Measurements from ENCODE around the gene ENSA. TPM values are rescaled to one million over a fixed set of nuclear protein-coding genes. Genes with fewer than 3 reads are reported as not detected.
A peak's percentile ranks its signal among the peaks of the same experiment; 100 is the strongest.
"Not testable (repeated sequence)": the region's sequence is repeated elsewhere in the genome, so short reads cannot be mapped to it uniquely, and the experiment has no call there.

Gene ENSA, protein sequence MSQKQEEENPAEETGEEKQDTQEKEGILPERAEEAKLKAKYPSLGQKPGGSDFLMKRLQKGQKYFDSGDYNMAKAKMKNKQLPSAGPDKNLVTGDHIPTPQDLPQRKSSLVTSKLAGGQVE
- total RNA-seq: 144 TPM

DNA sequence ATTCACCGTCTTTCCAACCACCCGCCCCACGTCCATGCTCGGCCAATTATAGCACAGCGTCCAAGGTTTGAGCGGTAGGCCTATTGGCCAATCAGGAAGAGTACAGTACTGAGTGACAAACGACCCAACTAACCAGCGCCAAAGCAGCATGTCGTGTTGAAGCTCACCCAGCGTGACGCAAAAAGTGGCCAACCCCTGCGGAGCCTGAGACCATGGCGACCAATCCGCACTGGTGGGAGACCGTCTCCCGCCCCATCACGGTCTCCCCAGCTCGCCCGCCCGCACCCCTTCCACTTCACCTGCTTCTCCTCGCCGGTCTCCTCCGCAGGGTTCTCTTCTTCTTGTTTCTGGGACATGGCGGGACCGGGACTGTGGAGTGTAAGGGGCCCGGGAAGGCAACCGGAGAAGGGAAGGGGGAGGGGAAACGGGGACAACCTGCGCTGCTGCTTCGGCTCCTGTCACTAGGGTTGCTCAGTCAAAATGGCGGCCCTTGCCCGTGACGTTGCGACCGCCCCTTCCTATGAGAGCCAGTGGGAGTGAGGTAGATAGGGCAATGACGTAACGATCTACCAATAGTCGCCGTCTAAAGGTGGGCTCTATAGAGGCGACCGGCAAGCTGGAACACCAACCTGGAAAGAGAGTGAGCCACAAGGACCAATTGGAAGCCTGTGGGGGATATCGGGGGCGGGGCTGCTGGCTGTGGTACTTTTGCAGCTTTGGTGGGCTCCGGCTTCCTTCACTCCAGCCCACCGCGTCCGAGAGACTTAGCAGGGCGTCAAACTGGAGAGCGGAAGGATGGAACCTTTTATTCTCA is at the start of gene ENSA:
Gene ENSA, minus strand, starts transcription at position 498 of the 814 bp plus-strand sequence. Its CDS starts 142 bp downstream, at position 356.
- DNase-seq (ENCODE audit: low spot score): peak; percentile 97
- intact Hi-C loops (cut with DNase I): no loop called here
- ATAC-seq: peak; percentile 98

DNA sequence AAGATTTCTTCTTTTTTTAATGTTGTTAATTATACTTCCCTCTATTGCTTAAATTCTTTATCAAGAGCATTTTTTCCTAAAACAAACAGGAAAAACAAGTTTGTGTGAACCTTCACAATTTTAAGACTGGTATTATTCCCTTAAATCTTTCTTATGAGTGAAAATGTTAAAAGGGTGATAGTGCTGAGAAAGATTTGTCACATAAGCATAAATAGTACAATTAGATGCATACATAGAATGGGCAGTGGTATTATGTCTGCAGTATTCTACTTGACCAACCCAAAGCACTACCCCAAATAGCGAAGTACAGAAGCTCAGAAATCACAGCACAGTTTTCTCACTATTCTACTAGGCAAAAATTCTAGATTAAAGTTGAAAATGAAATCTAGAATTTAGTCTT is 49.6 kb upstream of the ENSA start:
- intact Hi-C loops (cut with DNase I): no loop called here
- DNase-seq (ENCODE audit: low spot score) (no peak), ATAC-seq (no peak)

DNA sequence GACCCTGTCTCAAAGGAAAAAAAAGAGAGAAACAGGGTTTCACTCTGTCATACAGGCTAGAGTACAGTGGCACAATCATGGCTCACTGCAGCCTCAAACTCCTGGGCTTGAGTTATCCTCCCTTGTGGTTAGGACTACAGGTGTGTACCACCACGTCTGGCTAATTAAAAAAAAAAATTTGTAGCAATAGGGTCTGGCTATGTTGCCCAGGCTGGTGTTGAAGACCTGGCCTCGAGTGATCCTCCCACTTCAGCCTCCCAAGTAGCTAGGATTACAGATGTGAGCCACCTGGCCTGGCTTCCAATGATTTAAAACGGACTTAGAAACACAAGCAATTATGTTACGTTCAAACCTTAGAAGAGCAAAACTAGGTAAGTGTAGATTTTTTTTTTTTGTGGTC is 45.5 kb upstream of the ENSA start:
- intact Hi-C loops (cut with DNase I): no loop called here
- ATAC-seq: no peak

DNA sequence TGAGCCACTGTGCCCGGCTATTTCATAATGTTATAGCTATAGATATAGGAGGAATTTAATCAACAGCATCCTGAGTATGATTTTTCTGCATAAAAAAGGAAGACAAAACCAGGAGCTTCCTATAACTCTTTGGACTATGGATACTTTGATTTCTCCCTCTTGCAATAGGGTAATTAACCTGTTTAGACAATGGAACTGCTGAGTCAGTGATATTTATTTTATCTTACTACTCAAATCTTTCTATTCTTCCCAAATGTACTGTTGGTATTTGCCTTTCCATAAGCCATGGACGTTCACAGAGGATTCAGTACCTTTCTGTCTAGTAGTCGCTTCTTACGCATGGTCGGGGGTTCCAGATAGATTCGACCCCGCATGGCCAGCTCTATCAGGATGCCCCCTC is 33.9 kb upstream of the ENSA start:
- intact Hi-C loops (cut with DNase I): no loop called here
- ATAC-seq (no peak), DNase-seq (ENCODE audit: low spot score) (no peak)

More for the DNA sequence above, 45.5 kb upstream of the ENSA start:
- DNase-seq (ENCODE audit: low spot score): no peak

DNA sequence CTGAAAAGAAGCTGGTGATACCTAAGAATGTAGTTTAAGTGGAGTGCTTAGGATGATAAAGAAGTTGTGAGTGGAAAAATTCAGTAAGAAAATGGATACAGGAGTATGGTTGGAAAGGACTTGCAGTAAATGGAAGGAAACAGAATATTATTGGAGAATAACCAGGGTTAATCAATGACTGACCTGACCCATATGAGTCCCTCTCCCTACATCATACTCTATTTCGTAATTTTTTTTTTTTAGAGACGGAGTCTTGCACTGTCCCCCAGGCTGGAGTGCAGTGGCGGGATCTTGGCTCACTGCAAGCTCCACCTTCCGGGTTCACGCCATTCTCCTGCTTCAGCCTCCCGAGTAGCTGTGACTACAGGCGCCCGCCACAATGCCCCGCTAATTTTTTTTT is 33.4 kb upstream of the ENSA start:
- intact Hi-C loops (cut with DNase I): no loop called here
- DNase-seq (ENCODE audit: low spot score): no peak
- no peak for ATAC-seq

DNA sequence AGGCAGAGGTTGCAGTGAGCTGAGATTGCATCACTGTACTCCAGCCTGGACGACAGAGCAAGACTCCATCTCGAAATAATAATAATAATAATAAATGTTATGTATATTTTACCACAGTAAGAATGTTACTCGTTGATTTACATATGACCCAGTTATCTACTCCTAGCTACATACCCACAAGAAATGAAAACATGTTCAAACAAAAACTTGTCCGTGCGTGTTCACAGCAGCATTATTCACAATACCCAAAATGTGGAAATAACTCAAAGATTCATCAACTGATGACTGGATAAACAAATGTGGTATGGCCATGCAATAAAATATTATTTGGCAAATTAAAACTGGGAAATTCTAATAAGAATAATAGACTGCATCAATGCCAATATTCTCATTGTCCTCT is 31.7 kb upstream of the ENSA start:
- ATAC-seq (no peak), DNase-seq (ENCODE audit: low spot score) (no peak)
- intact Hi-C loops (cut with DNase I): no loop called here

DNA sequence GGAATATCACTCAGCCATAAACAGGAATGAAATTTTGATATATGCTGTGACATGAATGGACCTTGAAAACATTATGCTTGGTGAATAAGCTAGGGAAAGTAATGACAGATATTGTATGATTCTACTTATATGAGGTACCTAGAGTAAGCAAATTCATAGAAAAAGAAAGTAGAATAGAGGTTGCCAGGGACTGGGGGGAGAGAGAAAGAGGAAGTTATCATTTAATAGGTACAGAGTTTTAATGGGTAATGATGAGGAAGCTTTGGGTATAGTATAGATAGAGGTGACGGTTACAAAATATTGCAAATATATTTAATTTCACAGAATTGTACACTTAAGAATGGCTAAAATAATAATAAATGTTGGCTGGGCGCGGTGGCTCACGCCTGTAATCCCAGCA is 31.2 kb upstream of the ENSA start:
- DNase-seq (ENCODE audit: low spot score) (no peak), ATAC-seq (no peak)
- intact Hi-C loops (cut with DNase I): no loop called here

DNA sequence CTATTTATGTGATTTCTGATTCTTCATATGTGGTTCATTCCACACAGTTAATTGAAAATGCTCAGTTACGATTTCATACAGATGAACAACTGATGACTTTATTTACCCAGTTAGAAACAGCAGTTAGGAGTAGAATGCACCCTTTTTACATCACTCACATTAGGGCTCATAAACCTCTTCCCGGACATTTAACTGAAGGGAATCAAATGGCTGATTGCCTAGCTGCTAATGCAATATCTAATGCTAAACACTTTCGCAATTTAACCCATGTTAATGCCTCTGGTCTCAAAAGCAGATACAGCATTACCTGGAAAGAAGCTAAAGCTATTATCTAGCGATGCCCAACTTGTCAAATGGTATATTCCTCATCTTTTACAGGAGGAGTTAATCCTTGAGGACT is 27.7 kb upstream of the ENSA start:
- intact Hi-C loops (cut with DNase I); ATAC-seq; DNase-seq (ENCODE audit: low spot score): not testable (repeated sequence)

DNA sequence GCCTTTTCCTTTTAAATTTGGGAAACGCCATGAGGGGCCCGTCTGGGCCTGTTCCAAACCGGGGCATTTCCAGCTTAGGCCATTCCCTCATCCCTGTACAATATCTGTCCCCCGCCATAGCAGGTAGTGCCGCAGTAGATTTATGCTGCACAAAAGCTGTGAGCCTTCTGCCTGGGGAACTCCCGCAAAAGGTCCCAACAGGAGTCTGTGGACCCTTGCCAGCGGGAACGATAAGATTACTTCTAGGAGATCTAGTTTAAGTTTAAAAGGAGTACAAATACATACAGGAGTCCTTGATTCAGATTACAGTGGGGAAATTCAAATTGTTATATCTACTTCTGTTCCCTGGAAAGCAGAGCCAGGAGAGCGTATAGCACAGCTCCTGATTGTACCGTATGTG is 25.2 kb upstream of the ENSA start:
- DNase-seq (ENCODE audit: low spot score); ATAC-seq; intact Hi-C loops (cut with DNase I): not testable (repeated sequence)

DNA sequence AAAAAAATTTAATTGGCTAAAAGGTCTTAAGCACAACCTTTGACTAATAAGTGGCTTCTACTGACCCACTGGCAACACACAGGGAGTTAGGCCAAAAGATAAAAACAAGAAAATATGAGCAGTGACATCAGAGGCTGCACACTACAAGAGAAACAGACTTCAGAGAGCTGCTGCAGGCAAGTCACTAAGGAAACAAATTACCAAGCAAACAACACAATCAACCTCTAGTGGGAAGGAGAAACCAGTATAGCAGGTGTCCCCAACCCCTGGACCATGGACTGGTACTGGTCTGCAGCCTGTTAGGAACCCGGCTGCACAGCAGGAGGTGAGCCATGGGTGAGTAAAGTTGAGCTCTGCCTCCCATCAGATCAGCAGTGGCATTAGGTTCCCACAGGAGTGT is 20.8 kb upstream of the ENSA start:
- ATAC-seq (peak; percentile 22), DNase-seq (ENCODE audit: low spot score) (no peak)
- intact Hi-C loops (cut with DNase I): no loop called here

DNA sequence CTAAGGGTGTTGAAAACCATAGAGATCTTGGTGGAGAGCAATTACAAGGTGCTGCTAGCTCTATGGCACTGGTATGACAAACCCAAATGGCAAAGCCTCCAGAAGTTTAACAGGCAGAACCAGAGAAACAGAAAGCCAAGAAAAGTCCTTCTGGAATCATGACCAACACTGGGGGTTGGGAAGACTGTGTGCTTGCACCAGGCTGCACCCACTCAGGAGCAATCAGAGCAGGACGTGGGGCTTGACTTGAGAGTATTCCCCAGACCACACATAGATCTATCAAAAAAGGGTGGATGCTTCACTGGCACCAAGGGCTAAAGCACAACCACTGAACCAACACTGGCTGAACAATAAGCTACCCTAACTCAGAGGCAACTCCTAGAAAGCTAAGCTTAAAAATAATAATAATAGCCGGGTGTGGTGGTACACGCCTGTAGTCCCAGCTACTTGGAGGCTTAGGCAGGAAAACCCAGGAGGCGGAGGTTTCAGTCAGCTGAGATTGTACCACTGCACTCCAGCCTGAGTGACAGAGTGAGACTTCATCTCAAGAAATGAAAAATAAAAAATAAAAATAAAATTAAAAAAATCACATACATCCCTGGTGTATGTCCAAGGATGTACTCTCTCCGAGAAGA is 20.1 kb upstream of the ENSA start:
- intact Hi-C loops (cut with DNase I): no loop called here
- DNase-seq (ENCODE audit: low spot score) (no peak), ATAC-seq (no peak)

DNA sequence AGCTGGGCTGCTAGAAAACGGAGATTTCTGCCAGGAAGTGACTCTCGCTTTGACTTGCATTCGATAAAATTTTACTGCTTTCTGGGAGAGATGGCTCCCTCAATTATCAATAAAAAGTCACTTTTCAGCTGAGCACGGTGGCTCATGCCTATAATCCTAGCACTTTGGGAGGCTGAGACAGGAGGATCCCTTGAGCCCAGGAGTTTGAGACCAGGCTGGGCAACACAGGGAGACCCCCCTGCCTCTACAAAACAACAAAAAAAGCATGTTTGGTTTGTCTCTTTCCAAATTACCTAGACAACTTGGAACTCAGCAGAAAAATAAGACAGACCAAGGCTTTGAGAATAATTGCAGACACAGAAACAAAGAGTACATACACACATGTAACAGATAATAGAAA is 12.9 kb upstream of the ENSA start:
- no peak for ATAC-seq
- intact Hi-C loops (cut with DNase I): no loop called here
- no peak for DNase-seq (ENCODE audit: low spot score)

DNA sequence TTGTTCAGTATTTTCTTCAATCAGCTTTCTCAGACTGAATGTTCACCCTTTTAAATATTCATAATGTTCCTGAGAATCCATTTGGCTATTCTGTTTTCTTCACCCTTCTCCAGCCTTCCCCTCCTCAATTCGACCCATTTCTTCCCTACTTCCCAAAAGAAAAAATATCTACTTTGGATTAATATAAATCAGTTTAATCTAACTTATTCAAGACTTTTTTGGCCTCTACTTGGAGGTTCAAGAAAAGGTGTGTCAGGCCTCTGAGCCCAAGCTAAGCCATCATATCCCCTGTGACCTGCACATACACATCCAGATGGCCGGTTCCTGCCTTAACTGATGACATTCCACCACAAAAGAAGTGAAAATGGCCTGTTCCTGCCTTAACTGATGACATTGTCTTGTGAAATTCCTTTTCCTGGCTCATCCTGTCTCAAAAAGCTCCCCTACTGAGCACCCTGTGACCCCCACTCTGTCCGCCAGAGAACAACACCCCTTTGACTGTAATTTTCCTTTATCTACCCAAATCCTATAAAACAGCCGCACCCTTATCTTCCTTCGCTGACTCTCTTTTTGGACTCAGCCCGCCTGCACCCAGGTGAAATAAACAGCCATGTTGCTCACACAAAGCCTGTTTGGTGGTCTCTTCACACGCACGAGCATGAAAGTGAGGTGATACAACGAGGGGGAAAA is 11.9 kb upstream of the ENSA start:
- ATAC-seq; DNase-seq (ENCODE audit: low spot score); intact Hi-C loops (cut with DNase I): not testable (repeated sequence)

DNA sequence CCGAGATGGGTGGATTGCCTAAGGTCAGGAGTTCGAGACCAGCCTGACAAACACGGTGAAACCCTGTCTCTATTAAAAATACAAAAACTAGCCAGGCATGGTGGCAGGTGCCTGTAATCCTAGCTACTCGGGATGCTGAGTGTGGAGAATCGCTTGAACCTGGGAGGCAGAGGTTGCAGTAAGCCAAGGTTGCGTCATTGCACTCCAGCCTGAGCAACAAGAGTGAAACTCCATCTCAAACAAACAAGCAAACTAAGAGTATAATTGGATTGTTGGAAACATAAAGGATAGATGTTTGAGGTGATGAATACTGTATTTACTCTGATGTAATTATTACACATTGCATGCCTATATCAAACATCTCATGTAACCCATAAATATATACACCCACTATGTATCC is 9.0 kb upstream of the ENSA start:
- intact Hi-C loops (cut with DNase I); DNase-seq (ENCODE audit: low spot score); ATAC-seq: not testable (repeated sequence)

DNA sequence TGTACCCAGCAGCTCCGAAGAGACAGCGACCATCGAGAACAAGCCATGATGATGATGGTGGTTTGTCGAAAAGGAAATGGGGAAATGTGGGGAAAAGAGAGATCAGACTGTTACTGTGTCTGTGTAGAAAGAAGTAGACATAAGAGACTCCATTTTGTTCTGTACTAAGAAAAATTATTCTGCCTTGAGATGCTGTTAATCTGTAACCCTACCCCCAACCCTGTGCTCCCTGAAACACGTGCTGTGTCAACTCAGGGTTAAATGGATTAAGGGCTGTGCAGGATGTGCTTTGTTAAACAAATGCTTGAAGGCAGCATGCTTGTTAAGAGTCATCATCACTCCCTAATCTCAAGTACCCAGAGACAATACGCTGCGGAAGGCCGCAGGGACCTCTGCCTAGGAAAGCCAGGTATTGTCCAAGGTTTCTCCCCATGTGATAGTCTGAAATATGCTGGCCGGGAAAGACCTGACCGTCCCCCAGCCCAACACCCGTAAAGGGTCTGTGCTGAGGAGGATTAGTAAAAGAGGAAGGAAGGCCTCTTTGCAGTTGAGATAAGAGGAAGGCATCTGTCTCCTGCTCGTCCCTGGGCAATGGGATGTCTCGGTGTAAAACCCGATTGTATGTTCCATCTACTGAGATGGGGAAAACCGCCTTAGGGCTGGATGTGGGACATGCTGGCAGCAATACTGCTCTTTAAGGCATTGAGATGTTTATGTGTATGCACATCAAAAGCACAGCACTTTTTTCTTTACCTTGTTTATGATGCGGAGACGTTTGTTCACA is 5.6 kb upstream of the ENSA start:
- intact Hi-C loops (cut with DNase I); DNase-seq (ENCODE audit: low spot score): not testable (repeated sequence)

DNA sequence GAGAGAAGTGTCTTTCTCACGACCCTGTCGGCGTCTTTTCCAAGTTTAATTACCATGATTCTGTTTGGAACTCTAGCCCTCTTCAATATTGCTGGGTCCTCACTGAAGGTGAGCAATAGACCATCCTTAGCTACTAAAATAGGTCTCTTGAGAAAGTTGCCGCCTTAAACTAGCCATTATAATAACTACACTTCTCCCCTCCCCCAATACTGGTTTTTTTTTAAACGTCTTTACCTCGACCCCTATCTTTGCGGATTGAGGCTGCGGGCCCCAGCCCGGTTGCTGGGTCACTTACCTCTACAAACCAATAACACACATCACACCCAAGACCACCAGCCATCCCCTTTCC is 672 bp downstream of the ENSA start:
- intact Hi-C loops (cut with DNase I): no loop called here
- ATAC-seq: no peak
- DNase-seq (ENCODE audit: low spot score): no peak

More for the DNA sequence above, 5.6 kb upstream of the ENSA start:
- ATAC-seq: not testable (repeated sequence)

DNA sequence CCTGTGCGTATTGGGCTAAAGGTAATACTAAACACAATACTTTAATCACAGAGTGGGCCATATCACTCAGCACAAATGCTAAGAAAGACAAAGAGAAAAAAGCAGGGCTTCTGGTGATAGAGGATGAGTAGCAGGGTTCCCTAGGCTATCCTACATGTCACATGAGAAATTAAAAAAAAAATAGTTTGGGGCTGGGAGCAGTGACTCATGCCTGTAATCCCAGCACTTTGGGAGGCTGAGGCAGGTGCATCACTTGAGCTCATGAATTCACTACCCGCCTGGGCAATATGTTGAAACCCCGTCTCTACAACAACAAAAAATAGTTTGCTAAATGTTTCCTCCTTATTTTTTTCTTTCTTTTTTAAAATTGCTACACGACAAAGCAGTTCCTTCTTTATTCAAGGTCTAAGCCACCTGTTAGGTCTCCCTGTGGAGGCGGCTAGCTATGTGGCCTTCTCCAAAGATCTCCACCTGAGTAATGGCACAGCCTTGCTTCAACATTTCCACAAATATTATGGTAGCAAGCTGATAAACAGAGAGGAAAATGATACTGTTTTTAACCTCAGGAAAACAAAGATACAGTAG is 1.5 kb downstream of the ENSA start:
- ATAC-seq: no peak
- intact Hi-C loops (cut with DNase I): no loop called here
- no peak for DNase-seq (ENCODE audit: low spot score)

DNA sequence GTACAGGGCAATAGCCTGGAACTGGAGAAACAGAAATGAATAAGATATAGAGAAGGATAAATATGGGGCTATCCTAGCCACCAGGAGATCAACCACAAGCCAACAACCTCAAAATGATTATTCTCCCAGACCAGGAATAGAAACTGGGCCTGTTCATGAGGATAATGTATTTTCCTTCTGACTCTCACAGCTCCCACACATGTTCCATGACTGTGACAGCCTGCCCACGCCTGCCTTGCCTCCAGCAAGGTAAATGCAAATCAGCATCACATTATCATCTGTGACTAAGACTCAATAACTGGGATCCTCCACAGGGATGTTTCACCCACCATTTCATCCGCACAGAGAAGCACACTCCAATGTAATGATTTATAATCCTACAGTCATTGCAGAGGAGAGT is 3.3 kb downstream of the ENSA start:
- DNase-seq (ENCODE audit: low spot score) (no peak), ATAC-seq (no peak)
- intact Hi-C loops (cut with DNase I): no loop called here

DNA sequence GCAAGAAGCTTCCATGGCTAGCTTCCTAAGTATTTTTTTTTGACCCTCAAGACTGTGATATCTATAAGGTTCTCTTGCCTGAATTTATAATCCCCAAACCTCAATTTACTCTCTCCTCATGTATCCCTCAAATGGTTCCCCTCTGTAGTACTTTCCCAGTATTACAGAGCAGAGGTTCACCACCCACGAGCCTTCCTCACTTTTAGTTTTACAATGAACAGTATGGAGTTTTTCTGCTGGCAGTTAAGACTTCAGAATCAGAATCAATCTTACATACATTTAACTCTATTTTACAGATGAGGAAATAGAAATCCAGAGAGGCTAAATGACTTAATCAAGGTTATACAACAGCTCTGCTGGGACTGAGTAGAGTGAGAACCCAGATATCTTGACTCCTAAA is 4.9 kb downstream of the ENSA start:
- not testable (repeated sequence) for ATAC-seq; DNase-seq (ENCODE audit: low spot score)
- intact Hi-C loops (cut with DNase I): loop anchor here (5.0 kb wide), 1 partner anchor 62 kb away; no protein-coding TSS in a partner anchor

Measured in sciatic nerve (tissue), 2 donors.